Stimulated activated CD8-positive, alpha-beta memory T cell treated with anti-CD3 and anti-CD28 coated beads, Interleukin-15, amount 100 ng/mL, for 24 hours (primary cell): ENCODE measurements around the gene NUPR1.
"Not testable (repeated sequence)": the region's sequence is repeated elsewhere in the genome, so short reads cannot be mapped to it uniquely, and the experiment has no call there.

ENCODE experiments used
- DNase-seq: peaks from one replicate; pipeline ENCODE4 v3.0.0-alpha.2; 2020; ENCODE audit warnings: low read depth

Gene NUPR1, protein sequence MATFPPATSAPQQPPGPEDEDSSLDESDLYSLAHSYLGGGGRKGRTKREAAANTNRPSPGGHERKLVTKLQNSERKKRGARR

DNA sequence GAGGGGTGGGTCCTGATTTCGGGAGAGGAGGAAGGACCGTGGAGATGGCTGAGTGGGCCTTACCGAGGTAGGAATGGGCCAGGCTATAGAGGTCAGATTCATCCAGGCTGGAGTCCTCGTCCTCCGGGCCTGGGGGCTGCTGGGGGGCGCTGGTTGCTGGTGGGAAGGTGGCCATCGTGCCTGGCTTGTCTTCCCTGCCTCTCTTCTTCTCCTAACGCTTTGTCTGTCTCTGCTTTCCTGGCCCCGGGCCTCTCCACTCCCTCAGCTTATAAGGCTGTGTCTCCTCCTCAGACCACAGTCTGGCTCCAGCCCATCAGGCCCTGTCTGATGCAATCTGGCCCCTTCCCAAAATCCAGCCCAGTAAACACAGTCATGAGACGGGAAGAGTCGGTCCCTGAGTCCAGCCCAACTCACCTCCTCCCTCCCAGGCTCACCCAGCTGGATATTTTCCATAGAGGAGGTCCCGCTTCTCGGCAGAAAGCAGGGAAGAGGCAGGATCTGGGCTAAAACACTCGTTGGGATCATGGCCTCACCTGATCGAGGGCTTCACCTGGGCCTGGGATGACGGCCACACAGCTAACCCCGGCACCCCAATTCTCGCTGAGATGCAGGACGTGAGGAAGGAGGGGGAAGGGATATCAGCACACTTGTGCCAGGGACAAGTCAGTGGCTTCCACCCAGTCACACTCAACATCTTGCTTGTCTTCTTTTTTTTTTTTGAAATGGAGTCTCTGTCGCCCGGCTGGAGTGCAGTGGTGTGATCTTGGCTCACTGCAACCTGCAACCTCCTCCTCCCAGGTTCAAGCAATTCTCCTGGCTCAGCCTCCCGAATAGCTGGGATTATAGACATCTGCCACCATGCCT, at the start of gene NUPR1:
NUPR1 (minus strand) TSS at position 242 of the 864 bp plus-strand sequence; CDS start at position 175, 67 bp downstream.
- no peak for DNase-seq

DNA sequence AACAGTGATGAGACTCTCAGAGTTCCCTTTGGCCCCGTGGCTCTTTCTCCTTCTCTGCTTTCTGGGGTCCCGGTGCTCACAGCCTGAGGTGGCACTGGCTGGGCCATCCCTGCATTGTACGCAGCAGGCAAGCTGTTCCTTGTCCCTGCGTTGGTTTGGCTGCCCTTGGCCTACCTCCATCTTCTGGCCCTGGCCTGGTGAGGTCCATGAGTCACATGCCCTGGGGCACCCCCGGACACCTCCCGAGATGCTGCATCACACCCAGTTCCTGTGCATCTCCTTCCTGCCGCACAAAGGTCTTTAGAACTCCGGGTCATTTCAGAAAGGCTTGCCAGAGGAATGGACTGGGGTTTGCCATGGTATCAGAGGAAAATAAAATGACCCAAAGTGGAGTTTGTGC, 48.6 kb upstream of the NUPR1 start:
- no peak for DNase-seq

DNA sequence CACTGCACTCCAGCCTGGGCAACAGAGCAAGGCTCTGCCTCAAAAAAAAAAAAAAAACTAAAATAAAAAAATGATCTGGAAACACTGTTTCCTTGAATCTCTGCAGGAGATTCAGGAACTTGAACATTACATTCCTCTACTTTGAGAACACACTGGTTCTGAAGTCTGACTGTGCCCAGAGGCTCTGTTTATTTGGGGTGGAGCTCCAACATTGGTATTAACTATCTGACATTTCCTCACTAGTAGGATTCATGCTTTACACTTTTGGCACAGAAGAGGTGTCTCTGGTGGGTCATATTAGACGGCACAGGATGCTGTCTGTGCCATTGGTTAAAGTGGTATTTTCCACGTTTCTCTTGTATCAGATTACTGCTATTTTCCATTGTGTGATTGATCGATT, 47.7 kb upstream of the NUPR1 start:
- no peak for DNase-seq

DNA sequence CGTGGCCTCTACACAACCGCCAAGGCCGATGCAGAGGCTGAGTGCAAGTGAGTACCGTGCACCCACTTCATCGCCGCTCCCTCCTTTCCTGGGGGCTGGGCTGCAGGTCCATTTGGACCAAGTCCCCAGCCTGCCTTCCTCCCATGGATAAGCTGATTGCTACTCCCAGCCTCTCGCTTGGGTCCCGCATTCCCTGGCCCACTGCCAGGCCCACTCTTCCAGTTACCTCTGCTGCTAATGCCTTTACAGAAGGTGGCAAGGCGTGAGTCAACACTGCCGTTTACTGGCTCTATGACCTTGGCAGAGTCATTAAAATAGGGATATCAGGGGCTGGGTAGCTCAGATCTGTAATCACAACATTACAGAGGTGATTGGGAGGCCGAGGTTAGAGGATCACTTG, 46.9 kb upstream of the NUPR1 start:
- no peak for DNase-seq

DNA sequence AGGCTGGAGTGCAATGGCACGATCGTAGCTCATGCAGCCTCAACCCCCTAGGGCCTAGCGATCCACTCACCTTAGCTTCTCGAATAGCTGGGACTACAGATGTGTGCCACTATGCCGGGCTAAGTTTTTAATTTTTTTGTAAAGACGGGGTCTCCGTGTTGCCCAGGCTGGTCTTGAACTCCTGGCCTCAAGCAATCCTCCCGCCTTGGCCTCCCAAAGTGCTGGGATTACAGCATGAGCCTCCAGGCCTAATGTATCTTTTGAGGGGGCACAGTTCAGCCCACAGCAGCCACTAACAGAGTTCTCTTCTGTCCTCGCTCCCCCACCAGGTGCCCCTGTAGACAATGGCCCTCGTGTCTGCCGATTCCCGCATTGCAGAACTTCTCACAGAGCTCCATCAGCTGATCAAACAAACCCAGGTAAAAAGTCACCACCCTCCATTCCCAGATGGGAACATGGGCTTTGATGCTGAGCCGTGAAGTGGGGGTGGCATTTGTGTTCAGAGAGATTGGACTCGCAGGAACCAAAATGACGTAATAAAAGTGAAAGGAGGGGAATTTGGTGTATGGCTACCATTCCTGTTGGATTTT, 42.0 kb upstream of the NUPR1 start:
- no peak for DNase-seq

DNA sequence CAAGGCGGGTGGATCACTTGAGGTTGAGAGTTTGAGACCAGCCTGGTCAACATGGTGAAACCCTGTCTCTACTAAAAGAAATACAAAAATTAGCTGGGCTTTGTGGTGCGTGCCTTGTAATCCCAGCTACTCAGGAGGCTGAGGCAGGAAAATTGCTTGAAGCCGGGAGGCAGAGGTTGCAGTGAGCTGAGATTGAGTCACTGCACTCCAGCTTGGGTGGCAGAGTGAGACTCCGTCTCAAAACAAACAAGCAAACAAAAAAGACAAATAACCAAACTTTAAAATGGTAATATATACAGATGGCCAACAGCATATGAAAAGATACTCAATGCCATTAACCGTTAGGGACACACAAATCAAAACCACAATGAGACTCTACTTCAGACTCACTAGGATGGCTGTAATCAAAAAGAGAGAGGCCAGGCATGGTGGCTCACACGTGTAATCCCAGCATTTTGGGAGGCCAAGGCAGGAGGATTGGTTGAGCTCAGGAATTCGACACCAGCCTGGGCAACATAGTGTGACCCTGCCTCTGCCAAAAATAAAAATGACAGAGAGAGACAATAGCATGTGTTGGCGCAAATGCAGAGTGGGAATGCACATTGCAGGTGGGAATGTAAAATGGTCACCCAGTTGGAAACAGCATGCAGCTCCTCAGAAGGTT, 36.8 kb upstream of the NUPR1 start:
- no peak for DNase-seq

DNA sequence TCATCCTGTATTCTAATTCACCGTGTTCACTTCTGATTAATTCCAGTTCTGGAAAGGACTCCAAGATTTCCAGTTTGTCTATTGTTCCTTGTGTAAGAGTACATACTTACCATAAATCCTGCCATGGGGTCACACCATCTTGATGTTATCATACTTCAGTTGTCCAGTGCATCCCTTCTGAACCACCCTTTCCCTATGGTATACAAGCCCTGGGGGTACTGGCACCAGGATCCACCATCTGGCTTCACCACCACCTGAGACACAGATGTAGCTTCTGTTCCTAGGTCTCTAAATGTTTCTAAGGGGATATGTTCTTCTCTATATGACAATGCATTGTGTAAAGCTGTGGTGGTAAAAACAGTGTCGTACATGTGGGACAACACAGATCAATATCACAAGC, 36.2 kb upstream of the NUPR1 start:
- DNase-seq: no peak

DNA sequence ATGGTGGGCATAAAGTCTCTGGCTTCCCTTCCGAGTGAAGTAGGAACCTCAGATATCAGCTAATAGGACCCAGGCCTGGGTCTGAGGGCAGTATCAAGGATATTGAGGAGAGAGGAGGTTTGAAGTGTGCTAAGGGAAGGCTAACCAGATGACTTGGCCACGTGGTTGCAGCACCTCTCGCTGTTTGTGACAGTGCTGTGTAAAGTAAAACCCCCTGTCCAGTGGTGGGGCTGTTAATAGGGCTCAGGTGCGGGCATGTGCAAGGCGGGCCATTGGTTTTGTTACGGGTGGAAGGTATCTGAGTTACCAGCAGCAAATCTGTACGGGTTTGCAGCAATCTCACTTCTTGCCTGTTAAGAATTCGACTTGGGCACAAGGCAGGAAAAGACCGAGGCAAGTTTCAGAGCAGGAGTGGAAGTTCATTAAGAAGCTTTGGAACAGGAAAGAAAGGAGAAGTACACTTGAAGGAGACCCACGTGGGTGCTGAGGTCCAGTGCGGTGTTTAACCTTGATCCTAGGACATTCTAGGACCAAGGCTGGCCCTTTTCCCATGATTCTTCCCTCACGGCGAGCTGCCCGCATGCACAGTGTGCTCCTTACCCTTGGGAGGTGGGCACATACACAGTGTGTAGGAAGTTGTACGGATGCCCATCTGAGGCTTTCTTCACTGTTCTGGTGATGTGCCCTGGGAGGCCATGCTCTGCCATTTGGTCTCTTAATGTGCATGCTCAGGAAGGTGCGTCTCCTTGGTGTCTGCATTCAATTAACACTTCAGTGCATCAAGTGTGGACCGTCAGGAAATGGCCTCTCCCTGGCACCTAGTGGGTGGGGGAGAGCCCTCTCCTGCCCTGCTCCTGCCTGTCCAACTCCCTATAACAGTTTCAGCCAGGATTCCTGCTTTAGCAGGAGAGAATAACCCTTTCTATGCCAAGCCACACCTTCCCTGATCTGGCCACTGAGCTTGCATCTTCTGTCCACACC, 35.3 kb upstream of the NUPR1 start:
- DNase-seq: no peak

DNA sequence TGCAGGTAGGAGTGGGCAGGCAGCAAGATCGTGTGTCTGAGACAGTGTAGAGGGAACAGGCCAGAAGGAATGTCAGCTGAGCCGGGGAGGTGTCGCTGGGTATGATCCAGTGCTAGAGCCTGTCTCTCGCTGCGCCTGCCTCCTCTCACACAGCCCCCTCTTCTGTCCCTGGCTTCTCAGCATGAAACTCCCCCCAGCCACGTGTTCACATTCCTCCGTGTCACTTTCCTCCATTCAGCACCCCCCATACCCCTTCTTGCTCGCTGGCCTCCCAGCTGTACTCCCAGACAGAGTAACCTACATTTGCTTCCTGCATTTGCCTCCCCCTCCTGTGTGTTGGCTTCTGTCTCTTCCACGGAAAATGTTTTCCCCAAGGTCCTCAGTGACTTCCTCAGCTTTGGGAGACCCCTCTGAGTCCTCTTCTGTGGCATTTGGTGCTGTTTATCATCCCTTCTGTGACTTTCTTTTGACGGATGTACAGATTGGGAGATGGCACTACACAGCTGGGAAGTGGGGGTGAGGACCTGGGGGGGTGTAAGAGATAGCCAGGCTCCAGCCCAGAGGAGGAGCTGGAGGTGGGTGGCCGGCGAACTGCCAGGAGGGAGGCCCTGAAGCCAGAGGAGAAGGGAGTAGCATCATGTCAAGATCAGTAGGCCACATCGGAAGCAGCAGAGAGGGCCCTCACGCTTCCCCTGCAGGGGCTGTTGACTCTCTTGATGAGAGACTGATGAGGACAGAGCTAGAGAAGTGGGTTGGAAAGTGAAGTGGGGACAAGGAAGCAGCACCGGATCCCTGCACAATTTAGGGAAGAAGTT, 34.1 kb upstream of the NUPR1 start:
- DNase-seq: no peak

DNA sequence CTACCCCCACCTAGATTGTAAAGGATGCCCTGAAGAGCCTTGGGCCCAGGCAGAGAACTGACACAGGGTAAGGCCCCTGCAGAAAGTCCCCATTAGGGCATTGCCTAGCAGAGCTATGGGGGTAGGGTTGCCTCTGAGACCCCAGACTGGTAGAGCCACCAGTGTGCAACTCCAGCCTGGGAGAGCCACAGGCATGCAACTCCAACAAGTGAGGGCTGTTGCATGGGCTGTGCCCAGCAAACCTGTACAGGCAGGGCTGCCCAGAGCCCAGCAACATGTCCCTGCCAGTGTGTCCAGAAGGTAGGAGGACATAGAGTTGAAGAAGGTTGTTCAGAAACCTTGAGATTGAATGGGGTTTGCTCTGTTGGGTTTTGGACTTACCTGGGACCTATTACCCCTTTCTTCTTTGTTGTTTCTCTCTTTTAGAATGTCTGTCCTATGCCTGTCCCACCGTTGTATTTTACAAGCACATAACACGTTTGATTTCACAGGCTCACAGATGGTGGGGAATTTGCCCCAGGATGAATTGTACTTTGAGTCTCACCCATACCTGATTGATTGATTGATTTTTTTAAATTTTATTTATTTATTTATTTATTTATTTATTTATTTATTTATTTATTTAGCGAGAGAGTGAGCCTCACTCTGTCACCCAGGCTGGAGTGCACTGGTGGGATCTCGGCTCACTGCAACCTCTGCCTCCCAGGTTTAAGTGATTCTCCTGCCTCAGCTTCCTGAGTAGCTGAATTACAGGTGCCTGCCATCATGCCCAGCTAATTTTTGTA, 31.4 kb upstream of the NUPR1 start:
- no peak for DNase-seq

DNA sequence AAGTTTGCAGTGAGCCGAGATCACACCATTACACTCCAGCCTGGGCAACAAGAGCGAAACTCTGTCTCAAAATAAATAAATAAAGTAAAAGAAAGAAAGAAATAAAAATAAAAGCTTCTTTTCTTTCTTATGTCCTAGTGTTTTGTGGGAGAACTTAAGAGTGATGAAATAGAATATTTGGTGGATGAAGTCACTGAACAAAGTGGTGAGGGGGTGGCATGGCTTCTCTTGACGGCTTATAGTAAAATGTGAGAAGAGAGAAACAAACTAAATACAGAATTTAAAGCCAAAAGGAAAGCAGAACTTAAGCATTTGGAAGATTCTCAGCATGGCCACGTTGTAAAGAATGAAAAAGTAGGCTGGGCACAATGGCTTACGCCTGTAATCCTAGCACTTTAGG, 30.2 kb upstream of the NUPR1 start:
- no peak for DNase-seq

DNA sequence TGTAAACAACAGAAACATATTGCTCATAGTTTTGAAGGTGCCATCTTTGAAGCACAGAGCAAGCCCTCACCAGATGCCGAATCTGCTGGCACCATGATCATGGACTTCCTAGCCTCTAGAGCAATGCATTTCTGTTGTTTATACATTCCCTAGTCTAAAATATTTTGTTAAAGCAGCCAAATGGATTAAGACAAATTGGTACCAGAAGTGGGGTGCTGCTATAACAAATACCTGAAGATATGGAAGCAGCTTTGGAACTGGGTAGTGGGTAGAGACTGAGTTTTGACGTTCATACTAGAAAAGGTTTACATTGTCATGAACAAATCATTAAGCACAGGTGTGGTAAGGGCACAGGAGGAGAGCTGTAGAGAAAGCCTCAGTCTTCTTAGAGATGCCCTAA, 28.5 kb upstream of the NUPR1 start:
- DNase-seq: no peak

DNA sequence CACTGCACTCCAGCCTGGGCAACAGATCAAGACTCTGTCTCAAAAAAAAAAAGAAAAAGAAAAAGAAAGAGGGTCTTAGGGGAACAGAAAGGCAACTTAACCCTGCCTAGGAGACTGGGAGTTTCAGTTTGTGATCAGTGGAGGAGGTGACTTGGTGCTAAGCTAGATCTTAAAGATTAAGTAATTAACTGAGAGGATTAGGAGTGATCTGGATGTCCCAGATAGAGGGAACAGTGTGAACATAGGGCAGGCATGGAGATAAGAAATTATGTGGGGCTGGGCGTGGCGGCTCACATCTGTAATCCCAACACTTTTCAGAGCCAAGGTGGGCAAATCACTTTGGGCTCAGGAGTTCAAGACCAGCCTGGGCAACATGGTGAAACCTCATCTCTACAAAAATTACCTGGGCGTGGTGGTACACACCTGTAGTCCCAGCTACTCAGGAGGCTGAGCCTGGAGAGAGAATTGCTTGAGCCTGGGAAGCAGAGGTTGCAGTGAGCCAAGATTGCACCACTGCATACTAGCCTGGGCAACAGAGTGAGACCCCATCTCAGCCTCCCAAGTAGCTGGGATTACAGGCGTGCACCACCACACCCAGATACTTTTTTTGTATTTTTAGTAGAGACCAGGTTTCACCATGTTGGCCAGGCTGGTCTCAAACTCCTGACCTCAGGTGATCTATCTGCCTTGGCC, 27.6 kb upstream of the NUPR1 start:
- not testable (repeated sequence) for DNase-seq

DNA sequence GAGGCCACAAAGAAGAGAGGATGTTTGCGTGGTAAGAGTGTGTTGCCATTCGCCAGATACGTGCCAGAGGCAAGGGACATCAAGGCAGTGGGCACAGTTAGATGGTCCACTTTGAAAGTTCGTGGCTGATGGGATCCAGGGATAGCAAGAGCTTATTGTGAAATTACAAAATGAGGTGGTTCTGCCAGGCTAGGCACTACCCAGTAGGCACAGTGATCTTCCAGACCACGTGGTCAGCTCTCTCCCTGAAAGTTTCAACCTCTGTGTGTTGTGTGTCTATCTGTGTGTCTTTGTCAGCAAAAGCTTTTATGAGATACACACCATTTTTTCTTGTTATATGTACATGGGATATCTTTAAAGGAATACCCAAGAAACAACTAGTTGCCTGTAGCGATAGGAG, 24.4 kb upstream of the NUPR1 start:
- no peak for DNase-seq

DNA sequence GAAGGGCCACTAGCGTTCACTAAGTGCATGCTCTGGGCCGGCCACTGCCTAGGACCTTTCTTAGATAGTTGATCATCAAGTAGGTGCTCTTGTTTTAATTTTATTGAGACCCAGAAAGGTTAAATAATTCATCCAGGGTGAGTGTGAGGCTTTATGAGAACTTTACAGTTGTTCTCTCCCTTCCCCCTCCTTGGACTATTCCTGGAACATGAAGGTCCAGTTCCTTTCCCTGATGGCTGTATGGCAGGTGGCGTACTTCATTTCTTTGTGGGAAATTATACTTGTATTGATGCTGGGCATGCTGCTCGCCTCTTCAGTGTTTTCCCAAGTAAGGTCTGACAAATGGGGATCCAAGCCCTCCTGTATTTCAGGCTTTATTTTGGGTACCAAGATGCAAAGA, 23.4 kb upstream of the NUPR1 start:
- DNase-seq: no peak

DNA sequence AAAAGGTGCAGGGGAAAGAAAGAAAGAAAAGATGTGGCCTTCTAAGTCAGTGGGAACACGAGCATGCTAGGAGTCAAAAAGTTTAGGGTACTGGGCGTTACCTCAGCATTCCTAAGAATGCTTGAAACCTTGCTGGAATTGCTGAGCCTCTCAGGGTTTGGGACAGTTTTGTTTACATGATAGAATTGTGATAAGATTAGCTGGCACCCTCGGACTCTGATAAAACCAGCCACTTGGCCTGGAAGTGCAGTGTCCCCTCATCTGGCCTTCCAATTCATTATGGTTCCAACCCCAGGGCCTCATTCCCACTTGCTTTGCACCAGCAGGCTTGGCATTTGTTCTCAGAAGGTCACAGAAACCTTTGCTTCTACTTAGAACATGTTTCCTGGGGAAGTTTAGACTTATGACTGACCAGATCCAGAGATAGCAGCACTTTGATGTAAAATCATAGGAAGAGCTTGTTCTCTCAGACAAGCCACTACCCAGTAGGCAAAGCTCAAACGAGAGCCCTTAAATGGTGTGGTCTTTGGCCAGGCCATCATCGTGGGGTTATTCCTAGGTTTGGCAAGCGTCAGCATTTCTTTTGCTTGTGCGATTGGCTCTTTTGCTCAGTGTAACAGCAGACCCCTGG, 22.9 kb upstream of the NUPR1 start:
- DNase-seq: no peak

DNA sequence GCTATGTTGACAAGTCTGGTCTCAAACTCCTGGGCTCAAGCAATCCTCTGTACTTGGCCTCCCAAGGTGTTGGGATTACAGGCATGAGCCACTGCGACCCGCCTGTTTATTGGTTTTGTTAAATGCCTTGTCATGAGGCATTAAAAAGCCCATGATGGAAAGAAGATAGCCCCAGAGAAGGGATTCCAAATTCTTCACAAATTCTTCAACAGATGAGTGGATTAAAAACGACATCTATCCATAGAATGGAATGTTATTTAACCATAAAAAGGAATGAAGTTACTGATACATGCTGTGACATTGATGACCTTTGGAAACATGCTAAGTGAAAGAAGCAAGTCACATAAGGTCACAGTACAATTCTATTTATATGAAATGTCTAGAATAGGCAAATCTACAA, 19.7 kb upstream of the NUPR1 start:
- DNase-seq: no peak

DNA sequence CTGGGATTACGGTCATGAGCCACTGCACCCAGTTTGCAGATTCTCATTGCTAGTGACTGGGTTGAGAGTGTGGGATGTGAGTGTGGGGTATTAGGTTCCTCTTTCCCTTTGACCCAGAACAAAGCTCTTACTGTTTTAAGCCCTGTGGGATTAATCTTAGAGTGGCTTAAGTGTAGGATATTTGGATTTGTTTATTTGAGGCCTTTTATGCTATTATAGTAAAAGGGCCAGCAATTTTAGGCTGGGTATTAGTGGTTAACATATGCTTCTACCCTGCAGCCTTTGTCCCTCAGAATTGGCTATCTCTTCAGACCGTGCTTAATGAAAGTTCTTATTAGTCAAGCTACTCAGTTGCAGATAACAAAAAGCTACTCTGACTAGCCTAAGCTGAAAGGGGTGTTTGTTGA, 18.1 kb upstream of the NUPR1 start:
- no peak for DNase-seq

DNA sequence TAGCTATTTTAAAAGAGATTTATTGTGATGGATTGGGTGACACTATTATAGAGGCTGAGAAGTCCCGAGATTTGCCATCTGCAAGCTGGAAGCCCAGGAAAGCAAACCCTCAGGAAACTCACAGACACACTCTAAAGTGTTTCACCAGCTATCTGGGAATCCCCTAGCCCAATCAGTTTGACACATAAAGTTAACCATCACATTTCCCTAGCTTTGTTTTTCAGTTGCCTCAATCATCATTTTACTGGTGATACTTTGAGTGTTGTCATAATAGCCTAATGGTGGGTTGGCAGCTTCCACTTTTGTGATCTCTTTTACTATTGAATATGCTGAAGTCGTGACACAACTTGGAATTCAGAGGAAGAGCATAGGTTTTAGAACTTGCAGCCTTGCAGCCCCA, 16.8 kb upstream of the NUPR1 start:
- DNase-seq: no peak
